ENCODE results near the gene CD40.

DNA sequence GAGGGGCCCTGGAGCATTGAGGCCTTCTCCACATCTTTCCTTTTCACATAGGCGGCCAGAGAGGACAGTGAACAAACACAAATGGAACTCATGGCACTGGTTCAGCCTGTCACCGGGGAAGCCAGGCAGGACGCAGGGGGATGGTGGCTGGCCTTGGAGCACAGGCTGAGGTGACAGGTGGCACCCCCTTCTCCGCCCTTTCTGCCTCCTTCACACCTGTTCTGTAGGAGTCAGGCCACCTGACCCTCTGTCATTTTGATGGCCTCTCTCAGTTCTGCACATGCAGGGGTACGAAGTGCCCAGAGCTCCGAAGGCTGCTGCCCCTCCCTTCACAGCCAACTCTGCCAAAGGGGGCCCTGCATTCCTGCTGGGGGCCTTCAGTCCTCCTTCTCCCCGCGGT, 60.8 kb downstream of the CD40 start:
- no peak for TF ChIP-seq EZH2phosphoT487 (IDR thresholded peaks at IDR 0.05; ENCODE audit: borderline replicate concordance, low read depth, low read length)
- TF ChIP-seq, protein P1, sequence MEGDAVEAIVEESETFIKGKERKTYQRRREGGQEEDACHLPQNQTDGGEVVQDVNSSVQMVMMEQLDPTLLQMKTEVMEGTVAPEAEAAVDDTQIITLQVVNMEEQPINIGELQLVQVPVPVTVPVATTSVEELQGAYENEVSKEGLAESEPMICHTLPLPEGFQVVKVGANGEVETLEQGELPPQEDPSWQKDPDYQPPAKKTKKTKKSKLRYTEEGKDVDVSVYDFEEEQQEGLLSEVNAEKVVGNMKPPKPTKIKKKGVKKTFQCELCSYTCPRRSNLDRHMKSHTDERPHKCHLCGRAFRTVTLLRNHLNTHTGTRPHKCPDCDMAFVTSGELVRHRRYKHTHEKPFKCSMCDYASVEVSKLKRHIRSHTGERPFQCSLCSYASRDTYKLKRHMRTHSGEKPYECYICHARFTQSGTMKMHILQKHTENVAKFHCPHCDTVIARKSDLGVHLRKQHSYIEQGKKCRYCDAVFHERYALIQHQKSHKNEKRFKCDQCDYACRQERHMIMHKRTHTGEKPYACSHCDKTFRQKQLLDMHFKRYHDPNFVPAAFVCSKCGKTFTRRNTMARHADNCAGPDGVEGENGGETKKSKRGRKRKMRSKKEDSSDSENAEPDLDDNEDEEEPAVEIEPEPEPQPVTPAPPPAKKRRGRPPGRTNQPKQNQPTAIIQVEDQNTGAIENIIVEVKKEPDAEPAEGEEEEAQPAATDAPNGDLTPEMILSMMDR (conservative IDR thresholded peaks at IDR 0.05; ENCODE audit: low read length), result no peak
